ENCODE results near the gene PCNT.

DNA sequence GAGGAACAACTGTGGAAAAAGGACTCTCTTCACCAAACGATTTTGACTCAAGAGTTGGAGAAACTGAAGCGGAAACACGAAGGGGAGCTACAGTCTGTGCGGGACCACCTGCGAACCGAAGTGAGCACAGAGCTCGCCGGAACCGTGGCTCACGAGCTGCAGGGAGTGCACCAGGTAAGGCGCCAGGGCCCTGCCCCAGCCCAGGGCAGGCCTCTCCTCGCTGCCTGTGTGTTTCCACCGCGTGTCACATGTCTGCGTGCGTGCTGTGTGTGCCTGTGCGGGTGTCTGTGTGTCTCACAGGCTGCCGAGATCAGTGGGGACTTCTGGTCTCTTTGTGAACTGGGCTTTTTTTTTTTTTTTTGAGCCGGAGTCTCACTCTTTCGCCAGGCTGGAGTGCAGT, 43.0 kb downstream of the PCNT start:
- no peak for TF ChIP-seq FOXM1 (IDR thresholded peaks at IDR 0.05; ENCODE audit: borderline replicate concordance)
- TF ChIP-seq SUZ12 (IDR thresholded peaks at IDR 0.05), result no peak
- TF ChIP-seq ARNT (IDR thresholded peaks at IDR 0.05), result no peak
- TF ChIP-seq SP1 (IDR thresholded peaks at IDR 0.05), result no peak
